HAP-1 (cell line): Measurements from ENCODE around the gene ATF6B.
"Not testable (repeated sequence)": the region's sequence is repeated elsewhere in the genome, so short reads cannot be mapped to it uniquely, and the experiment has no call there.

Source experiments
- DNase-seq, 2 experiments: peaks; one replicate each; pipeline ENCODE4 v3.0.0-alpha.2; 2016 to 2020; ENCODE audit warnings: low spot score in 2 of 2
- H3K27me3 ChIP-seq: fragments of 250-450 bp; sonication (Bioruptor Pico); 2 replicates; pipeline ENCODE4 v1.5.1; 2020; ENCODE audit warnings: low read depth, mild to moderate bottlenecking, moderate library complexity
- H3K36me3 ChIP-seq: fragments of 250-450 bp; sonication (Bioruptor Pico); replicated peaks from 2 replicates; pipeline ENCODE4 v1.5.1; 2020; ENCODE audit warnings: mild to moderate bottlenecking
- H3K4me1 ChIP-seq: fragments of 250-450 bp; sonication (Bioruptor Pico); 2 replicates; pipeline ENCODE4 v1.5.1; 2020; ENCODE audit warnings: mild to moderate bottlenecking
- H3K4me3 ChIP-seq: fragments of 250-450 bp; sonication (Bioruptor Pico); 2 replicates; pipeline ENCODE4 v1.5.1; 2020; ENCODE audit warnings: mild to moderate bottlenecking, moderate library complexity
- H3K9me3 ChIP-seq: fragments of 250-450 bp; sonication (Bioruptor Pico); 2 replicates; pipeline ENCODE4 v1.5.1; 2020; ENCODE audit warnings: mild to moderate bottlenecking, moderate library complexity
- in situ Hi-C: fragments of 300-500 bp; cut with MboI; formaldehyde crosslinking; loops from 3 replicates; pipeline ENCODE4 v1.14.3; 2020; ENCODE audit warnings: low sequenced_read_pairs, inconsistent platforms, mixed read lengths

Gene ATF6B

GRCh38 chr6:32067521-32067920, 60.5 kb downstream of the ATF6B start:
- H3K36me3 ChIP-seq, in situ Hi-C loops, H3K4me1 ChIP-seq, H3K4me3 ChIP-seq, H3K27me3 ChIP-seq, DNase-seq, H3K9me3 ChIP-seq: not testable (repeated sequence)
